OCI-LY1 (cell line): ENCODE results near the gene TANGO6.

Source experiments
- H2AFZ ChIP-seq: fragments of 200-600 bp; sonication (generic), shearing (Covaris generic); 2 replicates; pipeline ENCODE4 v1.6.0; 2014; ENCODE audit warnings: antibody characterized with exemption, mild to moderate bottlenecking, low read length
- H3F3A ChIP-seq: fragments of 200-600 bp; sonication (generic), shearing (Covaris generic); 2 replicates; pipeline ENCODE4 v1.6.0; 2014; ENCODE audit warnings: mild to moderate bottlenecking, antibody characterized with exemption, low read length, moderate library complexity; ENCODE audit not compliant: insufficient read depth
- H3K27ac ChIP-seq: fragments of 200-600 bp; sonication (generic); 2 replicates; pipeline ENCODE4 v1.5.1; 2014; ENCODE audit warnings: low read length, mixed run types, mild to moderate bottlenecking, low read depth; ENCODE audit not compliant: poor library complexity, severe bottlenecking
- H3K27me3 ChIP-seq: fragments of 200-600 bp; sonication (generic); 2 replicates; pipeline ENCODE4 v1.6.0; 2014; ENCODE audit warnings: antibody characterized with exemption, mild to moderate bottlenecking, low read length, moderate library complexity; ENCODE audit not compliant: insufficient read depth
- H3K36me3 ChIP-seq: fragments of 200-600 bp; sonication (generic); 2 replicates; pipeline ENCODE4 v1.6.1; 2014; ENCODE audit warnings: mild to moderate bottlenecking, antibody characterized with exemption, low read length, moderate library complexity, mixed read lengths; ENCODE audit not compliant: insufficient read depth
- H3K4me1 ChIP-seq: fragments of 200-600 bp; sonication (generic); 2 replicates; pipeline ENCODE4 v1.5.1; 2014; ENCODE audit warnings: mild to moderate bottlenecking, low read length, moderate library complexity; ENCODE audit not compliant: insufficient read depth, severe bottlenecking
- H3K4me2 ChIP-seq: fragments of 200-600 bp; sonication (generic), shearing (Covaris generic); 2 replicates; pipeline ENCODE4 v1.6.1; 2014; ENCODE audit warnings: low read length
- H3K4me3 ChIP-seq: fragments of 200-600 bp; sonication (generic); 2 replicates; pipeline ENCODE4 v1.5.1; 2014; ENCODE audit warnings: low read length, low read depth, mild to moderate bottlenecking, mixed read lengths; ENCODE audit not compliant: poor library complexity, severe bottlenecking
- H3K79me2 ChIP-seq: fragments of 200-600 bp; shearing (Covaris generic); 2 replicates; pipeline ENCODE4 v1.6.1; 2016; ENCODE audit warnings: mixed run types, low read length, mixed read lengths; ENCODE audit not compliant: insufficient read depth
- H3K9ac ChIP-seq: fragments of 200-600 bp; sonication (generic), shearing (Covaris generic); 2 replicates; pipeline ENCODE4 v1.6.1; 2014; ENCODE audit warnings: mild to moderate bottlenecking, low read length, mixed read lengths
- H3K9me2 ChIP-seq: fragments of 200-600 bp; sonication (generic), shearing (Covaris generic); 2 replicates; pipeline ENCODE4 v1.6.1; 2014; ENCODE audit warnings: low read depth, mild to moderate bottlenecking, low read length, mixed read lengths
- H3K9me3 ChIP-seq: fragments of 200-600 bp; shearing (Covaris generic); 2 replicates; pipeline ENCODE4 v1.6.1; 2014; ENCODE audit warnings: low read length, mixed read lengths
- H4K20me1 ChIP-seq: fragments of 200-600 bp; sonication (generic), shearing (Covaris generic); 2 replicates; pipeline ENCODE4 v1.6.0; 2016; ENCODE audit warnings: mild to moderate bottlenecking, low read length; ENCODE audit not compliant: insufficient read depth
- EZH2 ChIP-seq: fragments of 200-600 bp; sonication (generic), shearing (Covaris generic); IDR thresholded peaks from 2 replicates; pipeline ENCODE4 v1.8.0; 2017; ENCODE audit warnings: borderline replicate concordance, mixed run types, mild to moderate bottlenecking, antibody characterized with exemption, low read length, moderate library complexity, mixed read lengths
- TF ChIP-seq, protein P1 (sequence below): fragments of 200-600 bp; sonication (generic), shearing (Covaris generic); IDR thresholded peaks from 2 replicates; pipeline ENCODE4 v1.5.1; 2017; ENCODE audit warnings: mild to moderate bottlenecking, antibody characterized with exemption, low read length, moderate library complexity, mixed read lengths

The TANGO6 gene

DNA sequence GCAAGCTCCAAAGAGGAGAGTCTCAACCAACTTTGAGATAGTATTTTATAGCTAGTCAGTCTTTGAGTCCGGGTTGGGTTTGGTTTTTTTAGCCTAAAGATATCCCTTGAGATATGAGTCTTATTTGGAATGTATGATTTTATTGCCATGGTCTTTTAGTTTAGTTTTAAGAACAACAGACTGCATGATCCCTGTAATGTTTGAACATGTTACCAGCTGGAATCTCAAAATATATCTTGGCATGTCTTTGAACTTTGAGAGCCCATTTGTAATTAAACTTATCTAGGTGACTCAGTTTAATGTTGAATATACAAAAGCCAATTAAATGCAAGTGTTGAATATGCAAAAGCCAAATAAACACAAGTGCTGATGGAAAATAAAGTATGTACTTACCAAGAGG, 100.6 kb downstream of the TANGO6 start:
- Histone ChIP-seq H3K9me2 (no peaks in the 10 kb centered on the region), H3K4me2 (no peak overlapping the region), H3K9ac (no peak overlapping the region), H4K20me1 (no peaks in the 10 kb centered on the region), H3K4me1 (no peaks in the 10 kb centered on the region), H3K27ac (no peak overlapping the region), H3K27me3 (no peaks in the 10 kb centered on the region), H2AFZ (no peak overlapping the region), H3K9me3 (peaks cover 8% of the 10 kb centered on the region; the same call in 1 of the 2 replicates), H3K4me3 (no peak overlapping the region), H3K79me2 (no peaks in the 10 kb centered on the region), H3K36me3 (peaks cover 10% of the 10 kb centered on the region; the same call in 1 of the 2 replicates), H3F3A (no peaks in the 10 kb centered on the region)
- TF ChIP-seq EZH2, result no peak
- TF ChIP-seq, protein P1, sequence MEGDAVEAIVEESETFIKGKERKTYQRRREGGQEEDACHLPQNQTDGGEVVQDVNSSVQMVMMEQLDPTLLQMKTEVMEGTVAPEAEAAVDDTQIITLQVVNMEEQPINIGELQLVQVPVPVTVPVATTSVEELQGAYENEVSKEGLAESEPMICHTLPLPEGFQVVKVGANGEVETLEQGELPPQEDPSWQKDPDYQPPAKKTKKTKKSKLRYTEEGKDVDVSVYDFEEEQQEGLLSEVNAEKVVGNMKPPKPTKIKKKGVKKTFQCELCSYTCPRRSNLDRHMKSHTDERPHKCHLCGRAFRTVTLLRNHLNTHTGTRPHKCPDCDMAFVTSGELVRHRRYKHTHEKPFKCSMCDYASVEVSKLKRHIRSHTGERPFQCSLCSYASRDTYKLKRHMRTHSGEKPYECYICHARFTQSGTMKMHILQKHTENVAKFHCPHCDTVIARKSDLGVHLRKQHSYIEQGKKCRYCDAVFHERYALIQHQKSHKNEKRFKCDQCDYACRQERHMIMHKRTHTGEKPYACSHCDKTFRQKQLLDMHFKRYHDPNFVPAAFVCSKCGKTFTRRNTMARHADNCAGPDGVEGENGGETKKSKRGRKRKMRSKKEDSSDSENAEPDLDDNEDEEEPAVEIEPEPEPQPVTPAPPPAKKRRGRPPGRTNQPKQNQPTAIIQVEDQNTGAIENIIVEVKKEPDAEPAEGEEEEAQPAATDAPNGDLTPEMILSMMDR, result no peak

DNA sequence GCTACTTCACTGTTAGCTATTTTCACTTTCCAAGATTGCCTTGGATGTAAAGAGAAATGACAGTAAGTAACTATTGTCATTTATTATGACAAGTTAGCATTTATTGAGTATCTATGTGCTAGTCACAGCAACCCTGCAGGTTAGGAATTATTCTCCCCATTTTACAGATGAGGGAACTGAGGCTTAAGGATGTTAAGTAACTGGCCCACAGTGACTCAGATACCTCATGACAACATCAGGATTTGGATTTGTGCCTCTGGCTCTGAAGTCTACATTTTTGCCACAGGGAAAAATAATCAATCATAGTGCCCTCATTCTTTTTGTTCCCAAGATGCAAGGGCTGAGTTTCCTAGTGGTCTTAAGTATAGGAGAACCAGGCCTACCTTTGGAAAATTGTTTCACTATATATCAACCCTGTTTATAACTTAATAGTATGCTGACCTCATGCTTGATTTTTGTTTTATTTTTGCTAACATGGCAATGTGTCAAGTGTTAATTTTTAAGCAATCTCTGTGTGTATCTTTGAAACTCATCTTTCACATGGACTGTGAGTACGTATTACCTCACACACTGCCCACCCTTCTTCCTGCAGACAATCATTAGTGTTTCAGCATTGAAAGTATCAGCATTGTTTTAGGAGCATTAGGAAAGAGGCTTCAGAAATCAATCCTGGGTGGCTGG, 105.0 kb downstream of the TANGO6 start:
- no peak overlapping the region for H3K9ac ChIP-seq
- H3K36me3 ChIP-seq, result peaks cover 10% of the 10 kb centered on the region; the same call in 1 of the 2 replicates
- peaks cover 8% of the 10 kb centered on the region; the same call in 1 of the 2 replicates for H3K9me3 ChIP-seq
- H4K20me1 ChIP-seq, result no peaks in the 10 kb centered on the region
- TF ChIP-seq EZH2, result no peak
- TF ChIP-seq, protein P1, result no peak
- H3K27ac ChIP-seq, result no peak overlapping the region
- H2AFZ ChIP-seq, result no peak overlapping the region
- no peaks in the 10 kb centered on the region for H3K4me1 ChIP-seq
- H3K79me2 ChIP-seq, result no peaks in the 10 kb centered on the region
- H3K9me2 ChIP-seq, result no peaks in the 10 kb centered on the region
- H3F3A ChIP-seq, result no peaks in the 10 kb centered on the region
- no peaks in the 10 kb centered on the region for H3K27me3 ChIP-seq
- no peak overlapping the region for H3K4me2 ChIP-seq
- H3K4me3 ChIP-seq, result no peak overlapping the region

DNA sequence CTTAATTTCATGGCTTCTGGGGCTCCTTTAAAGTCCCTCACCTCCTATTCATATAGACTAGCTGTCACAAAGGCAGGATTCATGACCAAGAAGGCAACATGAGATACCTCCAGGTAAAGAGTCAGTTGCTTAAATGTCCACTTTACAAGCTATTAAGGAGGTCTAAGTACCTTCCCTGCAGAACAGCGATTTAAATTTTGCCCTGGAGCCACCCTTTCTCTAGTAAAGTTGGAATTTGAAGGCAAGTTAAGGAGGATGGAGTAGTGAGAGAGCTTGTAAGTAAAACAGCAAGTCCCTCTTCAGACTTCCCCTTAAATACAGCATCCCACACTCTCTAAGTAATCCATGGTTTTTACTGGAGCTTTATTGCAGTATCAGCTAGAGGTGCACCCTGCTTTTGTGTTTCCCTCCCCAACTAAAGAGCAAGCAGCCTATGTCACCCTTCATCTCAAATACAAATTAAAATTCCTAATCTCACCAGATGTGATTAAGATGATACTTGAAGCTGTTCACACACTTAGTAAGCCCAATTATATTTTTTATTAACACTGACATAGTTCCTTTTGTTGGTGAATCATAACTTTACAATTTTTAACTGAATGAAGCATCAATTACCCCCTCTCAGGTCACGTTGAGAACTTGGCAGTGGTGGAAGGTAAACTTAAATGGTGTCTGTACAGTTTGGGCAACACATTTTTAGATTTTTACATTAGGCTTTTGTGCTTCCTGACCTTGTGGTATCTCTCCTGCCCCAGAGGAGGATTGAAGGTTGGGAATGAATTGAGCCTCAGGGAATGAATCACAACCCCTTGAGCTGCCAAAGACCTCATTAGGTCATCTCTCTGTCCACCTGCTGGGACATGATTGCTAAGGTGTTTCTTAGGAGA, 108.9 kb downstream of the TANGO6 start:
- Histone ChIP-seq H3K4me2 (no peak overlapping the region), H3F3A (no peaks in the 10 kb centered on the region), H3K4me1 (no peaks in the 10 kb centered on the region), H3K36me3 (no peaks in the 10 kb centered on the region), H4K20me1 (no peaks in the 10 kb centered on the region), H3K4me3 (no peak overlapping the region), H3K9me2 (no peaks in the 10 kb centered on the region), H3K9me3 (no peaks in the 10 kb centered on the region), H3K27me3 (no peaks in the 10 kb centered on the region), H2AFZ (no peak overlapping the region), H3K79me2 (no peaks in the 10 kb centered on the region), H3K9ac (no peak overlapping the region), H3K27ac (no peak overlapping the region)
- TF ChIP-seq EZH2, result no peak
- TF ChIP-seq, protein P1, result no peak
